ENCODE measurements around the gene SULT4A1.

Gene SULT4A1

GRCh38 chr22:43835736-43836135, 26.6 kb downstream of the SULT4A1 start:
- TF ChIP-seq, protein P1, sequence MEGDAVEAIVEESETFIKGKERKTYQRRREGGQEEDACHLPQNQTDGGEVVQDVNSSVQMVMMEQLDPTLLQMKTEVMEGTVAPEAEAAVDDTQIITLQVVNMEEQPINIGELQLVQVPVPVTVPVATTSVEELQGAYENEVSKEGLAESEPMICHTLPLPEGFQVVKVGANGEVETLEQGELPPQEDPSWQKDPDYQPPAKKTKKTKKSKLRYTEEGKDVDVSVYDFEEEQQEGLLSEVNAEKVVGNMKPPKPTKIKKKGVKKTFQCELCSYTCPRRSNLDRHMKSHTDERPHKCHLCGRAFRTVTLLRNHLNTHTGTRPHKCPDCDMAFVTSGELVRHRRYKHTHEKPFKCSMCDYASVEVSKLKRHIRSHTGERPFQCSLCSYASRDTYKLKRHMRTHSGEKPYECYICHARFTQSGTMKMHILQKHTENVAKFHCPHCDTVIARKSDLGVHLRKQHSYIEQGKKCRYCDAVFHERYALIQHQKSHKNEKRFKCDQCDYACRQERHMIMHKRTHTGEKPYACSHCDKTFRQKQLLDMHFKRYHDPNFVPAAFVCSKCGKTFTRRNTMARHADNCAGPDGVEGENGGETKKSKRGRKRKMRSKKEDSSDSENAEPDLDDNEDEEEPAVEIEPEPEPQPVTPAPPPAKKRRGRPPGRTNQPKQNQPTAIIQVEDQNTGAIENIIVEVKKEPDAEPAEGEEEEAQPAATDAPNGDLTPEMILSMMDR (IDR thresholded peaks at IDR 0.05; ENCODE audit: control insufficient read depth, insufficient read depth, low read depth, low read length, missing control alignments) = no peak
- no peak overlapping the region for H3K4me3 ChIP-seq (ENCODE audit: control insufficient read depth, low read depth, low read length)
- no peak for DNase-seq (ENCODE audit: low read depth)

DNA sequence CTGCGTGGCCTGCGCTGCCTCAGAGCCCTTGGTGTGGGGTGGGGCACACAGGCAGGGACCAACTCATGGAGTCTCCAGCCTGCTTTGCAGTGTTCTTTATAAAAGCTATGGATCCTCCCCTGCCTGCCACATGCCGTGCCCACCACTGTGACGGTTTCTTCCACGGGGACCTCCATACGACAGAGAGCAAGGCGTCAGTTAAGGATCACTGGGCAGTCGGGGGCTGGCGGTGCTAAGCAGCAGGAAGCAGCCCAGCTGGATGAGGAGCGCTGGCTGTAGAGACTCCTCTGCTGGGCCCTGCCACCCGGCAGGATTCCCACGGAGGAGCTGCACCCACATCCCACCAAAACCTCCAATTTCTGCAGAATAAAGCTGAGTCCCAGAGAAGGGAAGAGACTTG, 27.1 kb downstream of the SULT4A1 start:
- TF ChIP-seq, protein P1 (IDR thresholded peaks at IDR 0.05; ENCODE audit: control insufficient read depth, insufficient read depth, low read depth, low read length, missing control alignments) = no peak
- no peak for DNase-seq (ENCODE audit: low read depth)
- no peak overlapping the region for H3K4me3 ChIP-seq (ENCODE audit: control insufficient read depth, low read depth, low read length)

DNA sequence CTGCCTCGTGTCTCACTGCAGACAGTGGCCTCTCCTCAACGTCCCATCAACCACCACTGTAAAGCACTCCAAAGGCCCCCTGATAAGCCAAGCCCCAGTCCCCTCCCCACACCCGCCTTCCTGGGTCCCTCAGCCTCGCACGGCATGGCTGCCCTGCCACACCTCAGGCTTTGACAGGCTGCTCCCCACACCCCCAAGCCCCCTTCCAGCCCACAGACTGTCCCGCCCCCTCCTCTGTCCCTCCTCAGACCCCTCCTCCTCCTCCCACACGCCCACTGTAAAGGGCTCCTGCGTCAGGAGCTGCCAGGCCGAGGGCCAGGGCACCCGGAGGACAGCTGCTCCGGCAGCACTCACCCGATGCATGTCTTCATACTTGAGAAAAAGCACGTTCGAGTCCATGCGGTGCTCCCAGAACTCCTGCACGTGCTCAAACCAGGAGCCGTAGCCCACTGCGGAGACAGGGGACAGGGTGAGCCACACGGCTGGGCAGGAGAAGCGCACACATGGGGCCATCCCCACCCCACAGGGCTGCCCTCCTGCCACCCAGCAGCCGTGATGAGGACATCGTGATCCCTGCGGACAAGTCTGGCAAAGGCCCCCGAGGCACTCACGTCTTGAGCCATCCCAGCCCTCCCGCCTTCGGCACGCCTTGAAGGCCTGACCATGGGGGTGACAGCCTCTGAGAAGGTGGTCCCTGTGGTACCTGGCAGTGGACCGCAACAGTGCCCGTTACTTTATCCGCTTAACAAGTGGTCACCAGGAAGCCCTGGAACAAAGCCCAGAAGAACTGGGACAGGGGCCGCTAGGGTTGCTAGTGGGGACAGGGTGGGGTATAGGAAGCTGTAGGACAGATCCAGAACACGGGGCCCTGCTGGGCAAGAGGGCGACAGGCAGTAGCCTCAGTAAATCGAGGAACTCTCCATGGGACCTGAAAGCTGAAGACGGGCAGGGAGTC, 28.8 kb downstream of the SULT4A1 start:
- TF ChIP-seq, protein P1 (IDR thresholded peaks at IDR 0.05; ENCODE audit: control insufficient read depth, insufficient read depth, low read depth, low read length, missing control alignments) = no peak
- no peak overlapping the region for H3K4me3 ChIP-seq (ENCODE audit: control insufficient read depth, low read depth, low read length)
- DNase-seq (ENCODE audit: low read depth) = no peak

GRCh38 chr22:43832393-43833265, 29.7 kb downstream of the SULT4A1 start:
- TF ChIP-seq, protein P1 (IDR thresholded peaks at IDR 0.05; ENCODE audit: control insufficient read depth, insufficient read depth, low read depth, low read length, missing control alignments) = no peak
- no peak for DNase-seq (ENCODE audit: low read depth)
- no peak overlapping the region for H3K4me3 ChIP-seq (ENCODE audit: control insufficient read depth, low read depth, low read length)

DNA sequence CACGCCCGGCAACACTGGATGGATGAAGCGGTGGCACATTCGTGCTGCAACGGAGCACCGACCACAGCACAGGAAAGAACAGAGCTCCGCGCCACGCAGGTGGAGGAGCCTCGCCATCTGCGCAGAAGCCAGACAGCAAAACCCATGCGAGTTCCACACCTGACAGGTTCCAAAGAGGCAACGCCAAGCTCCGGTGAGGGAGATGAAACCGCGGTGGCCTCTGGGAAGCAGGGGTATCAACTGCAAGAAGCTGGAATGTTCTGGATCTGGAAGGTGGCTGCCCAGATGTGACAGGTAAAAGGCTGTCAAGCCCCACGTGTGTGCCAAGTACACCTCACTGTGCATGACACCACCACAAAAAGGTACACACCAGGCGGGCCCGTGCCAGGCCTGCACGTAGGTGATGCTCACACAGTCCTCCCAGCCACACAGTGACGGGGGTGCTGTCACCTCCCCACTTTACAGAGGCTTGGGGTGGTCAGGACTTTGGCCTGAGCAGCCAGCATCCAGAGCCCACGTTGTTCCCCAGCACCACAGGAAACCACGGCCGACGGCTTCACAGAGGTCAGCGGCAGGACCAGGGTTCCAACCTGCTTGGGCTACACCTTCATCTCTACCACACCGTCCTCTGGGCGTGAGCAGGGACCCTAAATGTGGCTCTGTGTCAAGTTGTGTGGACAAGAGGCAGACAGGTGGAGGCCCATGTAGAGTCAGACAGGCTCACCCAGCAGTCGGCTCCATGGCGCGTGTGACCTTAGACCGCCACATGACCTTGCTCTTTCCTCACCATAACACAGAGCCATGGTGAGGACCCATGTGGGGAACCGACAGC, 30.5 kb downstream of the SULT4A1 start:
- TF ChIP-seq, protein P1 (IDR thresholded peaks at IDR 0.05; ENCODE audit: control insufficient read depth, insufficient read depth, low read depth, low read length, missing control alignments) = no peak
- no peak overlapping the region for H3K4me3 ChIP-seq (ENCODE audit: control insufficient read depth, low read depth, low read length)
- no peak for DNase-seq (ENCODE audit: low read depth)

Measured in AG09309 (cell line).